Measurements from ENCODE around the gene SET. TPM values are rescaled to one million over a fixed set of nuclear protein-coding genes. Genes with fewer than 3 reads are reported as not detected.

Gene SET
- total and polyA plus RNA-seq, 2 of the 8 experiments (the other 6 are each of a cell fraction or from before 2014, with no cell fraction given), result 466 to 1,345 TPM

- TF ChIP-seq SRF (IDR thresholded peaks at IDR 0.05; ENCODE audit: low read depth, low read length) (no peak), CEBPB (IDR thresholded peaks at IDR 0.05; ENCODE audit: low read depth, low read length) (no peak), FOSL1 (IDR thresholded peaks at IDR 0.05; ENCODE audit: insufficient read depth, low read depth, low read length) (no peak), PHF8 (conservative IDR thresholded peaks at IDR 0.05; ENCODE audit: low read depth, low read length) (peak; percentile 63; the same call in 1 of the 2 replicates), KDM1A (IDR thresholded peaks at IDR 0.05; ENCODE audit: borderline replicate concordance, low read length) (no peak), USF2 (IDR thresholded peaks at IDR 0.05; ENCODE audit: low read length) (no peak), RXRA (IDR thresholded peaks at IDR 0.05; ENCODE audit: insufficient read depth, low read depth, low read length) (no peak), CTBP2 (IDR thresholded peaks at IDR 0.05; ENCODE audit: borderline replicate concordance, insufficient read depth, insufficient read length, low read length) (no peak), ATF3 (IDR thresholded peaks at IDR 0.05; ENCODE audit: insufficient read depth, low read depth, low read length) (no peak), GABPA (IDR thresholded peaks at IDR 0.05; ENCODE audit: borderline replicate concordance, insufficient read depth, low read length) (peak; percentile 20; the same call in 1 of the 2 replicates), KDM5A (IDR thresholded peaks at IDR 0.05; ENCODE audit: low read length) (no peak), TAF1 (IDR thresholded peaks at IDR 0.05; ENCODE audit: low read depth, low read length) (peak; percentile 51), CREB1 (IDR thresholded peaks at IDR 0.05) (no peak), E2F6 (IDR thresholded peaks at IDR 0.05) (no peak), POLR2A (IDR thresholded peaks at IDR 0.05; ENCODE audit: control extremely low read depth in 1 of 2, low read depth in 2 of 2, low read length in 2 of 2) (no peak; a peak in 1 of 3 replicates), EZH2 (IDR thresholded peaks at IDR 0.05; ENCODE audit: low read depth, low read length, severe bottlenecking) (no peak), NRF1 (IDR thresholded peaks at IDR 0.05; ENCODE audit: low read depth, low read length) (no peak), TCF12 (IDR thresholded peaks at IDR 0.05; ENCODE audit: low read depth, low read length) (no peak), RBBP5 (IDR thresholded peaks at IDR 0.05; ENCODE audit: borderline replicate concordance, low read depth, low read length) (peak; percentile 48; the same call in 1 of the 2 replicates), RNF2 (IDR thresholded peaks at IDR 0.05; ENCODE audit: borderline replicate concordance, low read depth, low read length, missing control alignments, poor library complexity, severe bottlenecking) (no peak), HDAC6 (IDR thresholded peaks at IDR 0.05; ENCODE audit: low read depth, low read length) (no peak), SIX5 (IDR thresholded peaks at IDR 0.05; ENCODE audit: low read depth, low read length) (no peak), MAFK (IDR thresholded peaks at IDR 0.05; ENCODE audit: low read depth, low read length) (no peak), SP2 (IDR thresholded peaks at IDR 0.05; ENCODE audit: low read length) (no peak)
Observed at GRCh38 chr9:128702445-128702948, 13.5 kb downstream of the SET start, which contains the start of gene PKN3 (continued).

Data from H1 (cell line).